Hematopoietic multipotent progenitor cell (in vitro differentiated cells): ENCODE measurements around the gene SUN5. TPM values are rescaled to one million over a fixed set of nuclear protein-coding genes. Genes with fewer than 3 reads are reported as not detected.
"Not testable (repeated sequence)": the region's sequence is repeated elsewhere in the genome, so short reads cannot be mapped to it uniquely, and the experiment has no call there.

Experiments used
- DNase-seq, 3 donors: peaks; one replicate each; pipeline ENCODE4 v3.0.0-alpha.2; 2011 to 2015; ENCODE audit warnings: low read depth in 2 of 3, low spot score in 2 of 3
- total RNA-seq: library from RNA; depleted of rRNA; stranded (reverse); fragments of >200 nt; gene quantifications from one replicate; pipeline ENCODE4 v1.2.3, GENCODE V29; 2012

The SUN5 gene
- not detected for total RNA-seq

- DNase-seq = no peak
These were observed at the start of gene SUN5 for GRCh38 chr20:33004141-33004751. Gene SUN5 (minus strand): TSS chr20:33004433. CDS start chr20:33004340, 93 bp downstream.

DNA sequence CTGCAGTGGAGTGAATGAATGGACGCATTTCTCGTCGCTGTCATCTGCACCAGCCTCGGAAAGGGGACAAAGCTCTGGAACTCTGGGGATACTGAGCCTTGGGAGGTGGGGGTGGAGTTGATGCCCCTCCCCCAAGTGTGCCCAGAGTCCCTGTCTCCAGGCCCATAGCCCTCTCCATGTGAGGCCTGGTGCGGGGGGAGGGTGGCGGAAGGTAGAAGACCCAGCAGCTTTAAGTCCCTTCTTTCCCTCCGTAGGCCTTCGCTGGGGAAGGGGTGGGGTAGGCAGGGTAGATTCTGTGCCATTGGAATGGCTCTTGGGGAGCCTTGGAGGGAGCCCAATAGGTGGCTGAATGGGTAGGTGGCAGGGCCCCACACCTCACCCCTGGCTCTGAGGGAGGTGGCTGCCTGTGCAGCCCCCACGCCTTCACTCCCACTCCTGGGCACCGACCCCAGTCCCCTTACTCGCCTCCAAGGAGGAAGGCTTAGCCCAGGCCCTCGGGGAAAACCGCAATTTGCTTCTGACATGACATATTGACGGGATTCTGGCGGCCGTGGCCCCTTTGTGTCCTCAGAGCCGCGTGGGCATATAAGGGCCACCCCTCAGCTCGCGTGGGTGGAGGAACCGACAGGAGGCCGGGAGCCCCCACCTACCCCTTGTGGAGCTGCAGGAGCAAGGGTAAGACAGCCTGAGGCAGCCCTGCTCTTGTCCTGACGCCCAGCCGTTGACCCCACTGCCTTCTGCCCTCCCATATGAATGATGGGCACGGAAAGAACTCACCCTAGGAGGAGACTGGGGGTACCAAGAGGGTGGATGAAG, 49.3 kb upstream of the SUN5 start, which contains the start of gene BPIFB3:
BPIFB3 (plus strand) TSS at position 613 of the 816 bp plus-strand sequence. CDS start 1,533 bp downstream, outside the sequence.
- no peak for DNase-seq

GRCh38 chr20:33051333-33051732, 47.1 kb upstream of the SUN5 start:
- DNase-seq = no peak

- DNase-seq = no peak
These were observed 42.2 kb upstream of the SUN5 start for GRCh38 chr20:33046412-33046811.

DNA sequence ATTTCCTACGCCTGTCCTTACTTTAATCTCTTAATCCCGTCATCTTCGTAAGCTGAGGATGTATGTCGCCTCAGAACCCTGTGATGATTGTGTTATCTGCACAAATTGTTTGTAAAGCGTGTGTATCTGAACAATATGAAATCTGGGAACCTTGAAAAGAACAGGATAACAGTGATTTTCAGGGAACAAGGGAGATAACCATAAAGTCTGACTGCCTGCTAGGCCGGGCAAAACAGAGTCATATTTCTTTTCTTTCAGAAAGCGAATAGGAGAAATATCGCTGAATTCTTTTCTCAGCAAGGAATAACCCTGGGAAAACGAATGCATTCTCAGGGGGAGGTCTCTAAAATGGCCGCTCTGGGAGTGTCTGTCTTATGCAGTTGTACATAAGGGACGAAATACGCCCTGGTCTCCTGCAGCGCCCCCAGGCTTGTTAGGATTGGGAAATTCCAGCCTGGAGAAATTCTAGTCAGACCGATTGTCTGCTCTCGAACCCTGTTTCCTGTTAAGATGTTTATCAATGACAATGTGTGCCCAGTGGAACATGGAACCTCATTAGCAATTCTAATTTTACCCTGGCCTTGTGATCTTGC, 41.0 kb upstream of the SUN5 start:
- DNase-seq = not testable (repeated sequence)

- no peak for DNase-seq
These were observed 39.5 kb upstream of the SUN5 start for GRCh38 chr20:33043731-33044181.

DNA sequence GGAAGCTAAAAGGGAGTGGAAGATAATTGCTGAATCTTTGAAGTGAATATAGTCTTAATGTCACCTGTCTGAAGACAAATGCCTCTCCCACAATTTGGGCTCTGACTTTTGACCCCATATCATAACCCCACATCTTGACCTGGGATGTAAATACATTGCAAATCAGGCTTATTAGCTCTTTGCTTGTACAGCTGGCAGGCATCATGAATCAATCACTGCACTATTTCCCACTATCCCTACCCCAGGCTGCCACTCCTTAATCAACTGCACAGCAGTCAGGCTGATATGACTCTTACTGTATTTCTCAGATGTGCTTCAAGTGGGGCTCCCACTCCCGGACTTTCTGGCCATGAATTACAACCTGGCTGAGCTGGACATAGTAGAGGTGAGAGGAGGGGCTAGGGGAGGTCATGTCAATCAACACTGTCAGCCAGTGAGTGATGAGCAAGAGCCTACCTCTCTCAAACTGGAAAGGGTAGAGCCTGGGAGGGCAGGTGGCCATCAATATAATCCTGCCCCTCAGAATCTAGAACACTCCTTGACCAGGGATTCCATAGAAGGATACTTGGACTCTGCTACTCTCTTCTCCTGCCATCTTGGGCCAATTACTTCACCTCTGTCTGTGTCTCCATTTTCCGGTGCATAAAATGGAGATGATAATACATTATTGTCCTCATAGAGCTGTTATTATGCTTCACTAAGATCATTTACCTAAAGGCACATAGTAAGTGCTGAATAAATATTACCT, 38.9 kb upstream of the SUN5 start:
- no peak for DNase-seq

DNA sequence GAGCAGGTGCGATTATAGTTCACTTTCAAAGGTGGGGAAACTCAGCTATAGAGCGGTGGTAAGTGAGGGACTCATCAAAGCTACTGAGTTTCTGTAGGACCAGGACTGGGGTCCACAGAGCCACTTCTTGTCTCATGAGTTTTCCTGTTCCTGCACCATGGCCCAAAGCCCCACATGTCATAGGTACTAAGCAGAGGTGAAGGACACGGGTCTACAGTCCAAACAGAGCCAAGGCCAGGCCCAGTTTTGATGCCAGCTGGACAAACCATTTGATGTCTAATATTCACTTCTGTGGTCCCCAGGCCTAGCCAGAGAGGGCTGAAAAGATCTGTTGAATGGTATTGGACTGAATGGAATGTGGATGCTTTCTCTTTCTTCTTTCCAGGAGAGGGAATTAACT, 38.2 kb upstream of the SUN5 start:
- no peak for DNase-seq

- no peak for DNase-seq
These were observed 34.0 kb upstream of the SUN5 start for GRCh38 chr20:33038243-33038642.

DNA sequence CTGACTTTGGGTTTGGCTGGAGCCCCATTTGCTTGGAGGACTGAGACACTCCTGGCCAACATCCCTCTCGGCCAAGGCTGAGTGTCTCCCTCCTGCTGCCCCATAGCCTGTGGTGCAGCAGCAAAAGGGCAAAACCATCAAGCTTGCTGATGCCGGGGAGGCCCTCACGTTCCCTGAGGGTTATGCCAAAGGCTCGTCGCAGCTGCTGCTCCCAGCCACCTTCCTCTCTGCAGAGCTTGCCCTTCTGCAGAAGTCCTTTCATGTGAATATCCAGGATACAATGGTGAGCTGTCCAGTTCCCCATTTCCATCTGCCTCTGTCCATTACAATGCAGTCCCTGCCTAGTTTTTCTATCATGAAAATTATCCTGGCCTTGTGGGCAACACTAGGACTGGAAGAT, 33.2 kb upstream of the SUN5 start:
- no peak for DNase-seq

DNA sequence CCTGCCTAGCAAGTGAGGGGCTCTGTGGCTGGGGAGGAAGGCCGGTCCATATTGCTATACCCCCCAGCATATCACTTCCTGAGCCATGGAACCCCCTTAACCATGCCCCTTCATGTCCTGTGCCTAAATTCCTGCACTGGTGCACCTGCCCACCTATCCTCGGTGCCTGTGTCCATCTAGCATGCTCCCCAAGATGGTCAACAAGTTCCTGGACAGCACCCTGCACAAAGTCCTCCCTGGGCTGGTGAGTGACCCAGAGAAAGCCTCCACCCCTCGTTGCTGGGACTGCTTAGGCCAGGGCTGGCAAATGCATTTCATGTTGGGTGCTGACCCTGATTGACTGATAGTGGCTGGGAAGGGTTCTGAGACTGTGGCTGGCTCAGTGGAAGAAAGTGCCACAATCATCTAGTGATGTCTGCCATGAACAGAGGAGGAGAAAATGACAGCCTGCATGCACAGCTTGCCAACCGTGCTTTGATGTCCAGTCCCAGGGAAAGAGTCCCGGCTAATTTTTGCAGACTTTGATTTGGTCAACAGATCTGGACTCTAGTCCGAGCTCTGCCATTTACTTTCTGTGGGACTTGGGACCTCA, 30.8 kb upstream of the SUN5 start:
- DNase-seq = no peak

DNA sequence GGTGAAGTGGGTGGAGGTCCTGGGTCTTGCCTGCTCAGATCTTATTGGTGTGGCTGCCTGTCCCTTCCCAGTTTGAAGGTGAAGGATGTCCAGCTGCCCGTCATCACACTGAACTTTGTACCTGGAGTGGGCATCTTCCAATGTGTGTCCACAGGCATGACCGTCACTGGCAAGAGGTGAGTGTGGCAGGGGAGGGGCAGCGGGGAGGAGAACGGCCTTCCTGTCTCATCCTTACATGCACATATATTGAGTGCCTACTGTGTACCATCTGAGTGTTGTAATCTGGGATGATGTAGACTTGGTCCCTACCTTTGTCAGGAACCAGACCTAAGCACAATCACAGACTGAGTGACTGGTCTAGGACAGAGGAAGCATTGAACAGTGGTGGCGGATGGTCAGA, 29.9 kb upstream of the SUN5 start:
- no peak for DNase-seq

- DNase-seq = no peak
These were observed 29.1 kb upstream of the SUN5 start for GRCh38 chr20:33033381-33033780.

DNA sequence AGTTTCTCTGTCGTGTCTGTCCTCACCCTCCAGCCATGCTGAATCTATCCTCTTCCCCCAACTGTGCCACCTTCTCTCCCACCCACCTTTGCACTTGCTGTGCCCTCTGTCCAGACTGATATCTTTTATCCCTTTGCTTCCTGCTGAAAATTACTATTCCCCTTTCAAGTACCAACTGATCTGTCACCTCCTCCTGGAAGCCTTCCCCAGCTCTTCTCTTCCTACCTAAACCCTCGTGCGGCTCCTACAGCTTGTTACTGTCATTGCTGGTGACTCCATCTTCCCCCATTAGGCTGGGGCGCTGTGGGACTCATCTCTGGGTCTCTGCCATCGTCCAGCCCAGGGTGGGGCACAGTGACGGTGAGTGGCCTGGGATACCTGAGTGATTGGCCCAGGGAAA, 28.3 kb upstream of the SUN5 start:
- no peak for DNase-seq

DNA sequence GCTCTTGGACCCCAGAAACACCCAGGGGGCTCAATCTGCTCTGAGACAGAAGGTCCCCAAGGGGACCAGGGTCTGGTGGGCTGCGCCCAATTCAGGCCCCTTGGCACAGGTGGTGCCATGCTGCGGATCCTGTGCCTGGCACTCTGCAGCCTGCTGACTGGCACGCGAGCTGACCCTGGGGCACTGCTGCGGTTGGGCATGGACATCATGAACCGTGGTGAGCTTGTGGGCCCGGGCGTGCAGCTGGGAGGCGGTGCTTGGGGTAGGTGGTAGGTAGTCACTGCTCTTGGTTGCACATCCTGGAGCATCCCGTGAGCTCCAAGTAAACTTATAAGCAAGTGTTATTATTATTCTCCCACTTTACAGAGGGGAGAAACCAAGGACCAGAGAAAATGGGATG, 27.3 kb upstream of the SUN5 start, which contains the start of gene BPIFB6:
BPIFB6 (plus strand) TSS at position 118 of the 400 bp plus-strand sequence; CDS start at position 118, 0 bp downstream.
- no peak for DNase-seq

- no peak for DNase-seq
These were observed 26.3 kb upstream of the SUN5 start for GRCh38 chr20:33030569-33030968.

GRCh38 chr20:33030076-33030475, 25.8 kb upstream of the SUN5 start:
- no peak for DNase-seq

GRCh38 chr20:33028875-33029274, 24.6 kb upstream of the SUN5 start:
- no peak for DNase-seq

DNA sequence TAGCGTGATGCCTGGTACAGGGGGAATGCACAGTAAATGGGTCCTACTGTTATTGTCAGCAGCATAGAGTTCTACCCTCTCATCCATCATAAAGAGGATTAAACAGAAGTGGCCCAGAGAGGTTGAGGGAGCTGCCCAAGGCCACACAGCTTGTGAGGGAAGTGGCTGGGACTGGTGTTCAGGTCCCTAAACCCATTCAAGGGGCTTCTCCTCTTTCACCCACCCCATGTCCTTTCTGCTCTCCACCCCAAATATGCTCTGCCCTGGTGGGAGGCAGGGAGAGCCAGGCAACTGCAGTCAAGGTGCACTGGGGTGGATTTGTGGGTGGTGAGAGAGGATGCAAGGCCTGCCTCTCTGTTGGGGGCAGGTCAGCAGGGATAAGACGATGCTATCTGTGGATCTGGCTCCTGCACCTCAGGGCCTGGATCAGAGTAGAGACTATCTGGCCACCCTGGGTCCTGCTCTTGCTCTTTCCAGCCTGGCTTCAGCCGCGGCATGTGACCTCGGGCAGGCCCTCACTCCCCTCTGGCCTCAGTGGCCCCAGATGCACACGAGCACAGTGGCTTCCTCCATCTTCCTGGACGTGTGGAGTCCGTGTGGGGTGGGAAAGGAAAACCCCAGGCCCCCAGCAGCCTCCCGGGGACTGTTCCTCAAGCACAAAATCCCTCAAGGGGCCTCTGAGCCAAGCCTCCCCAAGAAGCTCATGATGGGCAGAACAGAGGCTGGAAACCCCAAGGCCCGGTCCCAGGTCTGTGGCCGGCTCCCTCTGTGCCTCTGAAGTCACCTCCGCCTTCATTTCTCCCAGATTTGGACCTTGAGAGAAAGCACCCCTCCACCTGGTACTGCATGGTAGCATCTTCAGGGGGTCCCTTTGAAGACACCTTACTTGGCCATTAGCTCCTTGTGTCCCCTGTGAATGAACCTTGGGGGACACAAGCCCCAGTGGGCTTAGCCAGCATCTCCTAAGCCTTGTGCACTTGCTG, 23.8 kb upstream of the SUN5 start:
- no peak for DNase-seq
